GM19193 (cell line): ENCODE data around the gene ACOT9.

ENCODE experiments used
- POLR2A ChIP-seq: IDR thresholded peaks from 4 replicates; pipeline ENCODE4 v1.6.1; 2011; ENCODE audit not compliant: insufficient read depth, insufficient read length; ENCODE audit errors: extremely low read depth

ACOT9 gene

GRCh38 chrX:23742697-23743622 lies at the start of gene ACOT9:
TSS of gene ACOT9 (minus strand) at chrX:23743276. CDS start at chrX:23743144, 132 bp downstream.
- peak; percentile 61 for TF ChIP-seq POLR2A

- no peak for TF ChIP-seq POLR2A
Observed at GRCh38 chrX:23790155-23790497, 47.0 kb upstream of the ACOT9 start.

- no peak for TF ChIP-seq POLR2A
Observed at GRCh38 chrX:23789386-23790154, 46.5 kb upstream of the ACOT9 start.

- TF ChIP-seq POLR2A, result no peak
Observed at GRCh38 chrX:23788946-23789345, 45.9 kb upstream of the ACOT9 start.

GRCh38 chrX:23788521-23788920 lies 45.4 kb upstream of the ACOT9 start:
- no peak for TF ChIP-seq POLR2A

- TF ChIP-seq POLR2A, result no peak
Observed at GRCh38 chrX:23787745-23788118, 44.7 kb upstream of the ACOT9 start.

- TF ChIP-seq POLR2A, result peak; percentile 35
Observed at GRCh38 chrX:23786268-23786815, 43.3 kb upstream of the ACOT9 start.

GRCh38 chrX:23785580-23785979 lies 42.5 kb upstream of the ACOT9 start:
- no peak for TF ChIP-seq POLR2A

GRCh38 chrX:23784470-23785331 lies 41.6 kb upstream of the ACOT9 start:
- TF ChIP-seq POLR2A, result peak; percentile 45

- no peak for TF ChIP-seq POLR2A
Observed at GRCh38 chrX:23783589-23784469, 40.8 kb upstream of the ACOT9 start.

- peak; percentile 100 for TF ChIP-seq POLR2A
Observed at GRCh38 chrX:23782863-23783588, 40.0 kb upstream of the ACOT9 start, which contains the start of gene SAT1. TSS of gene SAT1 (plus strand) at chrX:23783173. CDS start at chrX:23783352, 179 bp downstream.

GRCh38 chrX:23782455-23782854 lies 39.4 kb upstream of the ACOT9 start:
- TF ChIP-seq POLR2A, result no peak

GRCh38 chrX:23779025-23779424 lies 35.9 kb upstream of the ACOT9 start:
- TF ChIP-seq POLR2A, result no peak

GRCh38 chrX:23776363-23776762 lies 33.3 kb upstream of the ACOT9 start:
- TF ChIP-seq POLR2A, result no peak
